PC-9 (cell line): ENCODE data around the gene LRRC4C. TPM values are rescaled to one million over a fixed set of nuclear protein-coding genes. Genes with fewer than 3 reads are reported as not detected.

Experiments
- BruUV-seq: library from RNA; stranded (reverse); fragments of 400-500 nt; replicated peaks from 2 replicates; lab custom pipeline; 2021; lab: Mats Ljungman, UMichigan
- CTCF ChIA-PET: fragments of 300-600 bp; sonication (Branson Sonifier 250); formaldehyde crosslinking; loops from one replicate; lab custom pipeline; 2022; ENCODE audit warnings: antibody characterized with exemption; lab: Charles Lee
- POLR2A ChIA-PET: fragments of 300-600 bp; sonication (Branson Sonifier 250); formaldehyde crosslinking; loops from one replicate; lab custom pipeline; 2022; ENCODE audit warnings: antibody characterized with exemption; ENCODE audit not compliant: unreplicated experiment; lab: Charles Lee
- DNase-seq, 2 experiments: peaks; one replicate each; pipeline versions ENCODE4 v3.0.0 to v3.0.0-alpha.2; 2015 to 2022; ENCODE audit warnings: mixed read lengths in 1 of 2
- H2AFZ ChIP-seq: fragments of 200-600 bp; sonication (generic); 2 replicates; pipeline ENCODE4 v1.8.1; 2017; ENCODE audit warnings: antibody characterized with exemption
- H3F3A ChIP-seq: fragments of 200-600 bp; sonication (generic); 2 replicates; pipeline ENCODE4 v1.8.1; 2017; ENCODE audit warnings: antibody characterized with exemption, mild to moderate bottlenecking, low read depth; ENCODE audit not compliant: insufficient read depth
- H3K27ac ChIP-seq: fragments of 200-600 bp; sonication (generic); 2 replicates; pipeline ENCODE4 v1.6.1; 2016; ENCODE audit warnings: mixed run types
- H3K27me3 ChIP-seq: fragments of 200-600 bp; sonication (generic); 2 replicates; pipeline ENCODE4 v1.6.1; 2016; ENCODE audit warnings: low read depth, mixed run types; ENCODE audit not compliant: insufficient read depth
- H3K36me3 ChIP-seq: fragments of 200-600 bp; sonication (generic); 2 replicates; pipeline ENCODE4 v1.6.1; 2016; ENCODE audit warnings: low read depth, mixed run types
- H3K4me1 ChIP-seq: fragments of 200-600 bp; sonication (generic); replicated peaks from 2 replicates; pipeline ENCODE4 v1.6.1; 2016; ENCODE audit warnings: mixed run types; ENCODE audit not compliant: insufficient read depth
- H3K4me2 ChIP-seq: fragments of 200-600 bp; sonication (generic); 2 replicates; pipeline ENCODE4 v1.6.1; 2017; ENCODE audit warnings: mixed run types
- H3K4me3 ChIP-seq: fragments of 200-600 bp; sonication (generic); 2 replicates; pipeline ENCODE4 v1.6.1; 2016; ENCODE audit warnings: mixed run types
- H3K79me2 ChIP-seq: fragments of 200-600 bp; sonication (generic); 2 replicates; pipeline ENCODE4 v1.6.1; 2017; ENCODE audit warnings: low read depth, mixed run types
- H3K9me2 ChIP-seq: fragments of 200-600 bp; sonication (generic); 2 replicates; pipeline ENCODE4 v1.8.1; 2017; ENCODE audit warnings: mild to moderate bottlenecking; ENCODE audit not compliant: insufficient read depth
- H3K9me3 ChIP-seq: fragments of 200-600 bp; sonication (generic); 2 replicates; pipeline ENCODE4 v1.8.1; 2016; ENCODE audit warnings: low read depth; ENCODE audit not compliant: insufficient read depth
- H4K20me1 ChIP-seq: fragments of 200-600 bp; sonication (generic); 2 replicates; pipeline ENCODE4 v1.8.1; 2017; ENCODE audit not compliant: insufficient read depth
- CTCF ChIP-seq: fragments of 200-600 bp; sonication (generic); conservative IDR thresholded peaks from 2 replicates; pipeline ENCODE4 v1.6.1; 2017; ENCODE audit warnings: mixed run types, antibody characterized with exemption, mild to moderate bottlenecking, moderate library complexity
- EZH2 ChIP-seq: fragments of 200-600 bp; sonication (generic); IDR thresholded peaks from 2 replicates; pipeline ENCODE4 v1.8.0; 2017; ENCODE audit warnings: antibody characterized with exemption, low read depth
- intact Hi-C: fragments of 100-400 bp; cut with micrococcal nuclease; formaldehyde crosslinking; loops from one replicate; pipeline ENCODE4 v1.10.0; 2022; ENCODE audit not compliant: unreplicated experiment
- total RNA-seq: library from RNA; stranded (reverse); gene quantifications from 2 replicates; pipeline ENCODE4 v1.2.3, GENCODE V29; 2021

Gene LRRC4C
- total RNA-seq, 1 experiment from 2014 or later, result not detected

GRCh38 chr11:40340911-40341310 is 1118.5 kb downstream of the LRRC4C start:
- POLR2A ChIA-PET, result no interaction called here
- DNase-seq, result no peak
- CTCF ChIA-PET, result no interaction called here
- Histone ChIP-seq H3K9me2 (no peaks in the 10 kb centered on the region), H3K4me1 (no peaks in the 10 kb centered on the region), H3K4me3 (no peak overlapping the region), H3K4me2 (no peak overlapping the region), H3K9me3 (no peaks in the 10 kb centered on the region), H4K20me1 (0 out of 2 replicates have a peak, but pooled peaks cover 3% of the 10 kb centered on the region), H3K27ac (no peak overlapping the region), H2AFZ (no peak overlapping the region), H3F3A (no peaks in the 10 kb centered on the region), H3K27me3 (no peaks in the 10 kb centered on the region), H3K36me3 (no peaks in the 10 kb centered on the region), H3K79me2 (no peaks in the 10 kb centered on the region)
- TF ChIP-seq EZH2 (no peak), CTCF (no peak)
- BruUV-seq, result no TSS peak
- intact Hi-C loops, result no loop called here

- Histone ChIP-seq H3K79me2 (no peaks in the 10 kb centered on the region), H3K9me3 (no peaks in the 10 kb centered on the region), H3K4me2 (no peak overlapping the region), H3F3A (no peaks in the 10 kb centered on the region), H3K27me3 (no peaks in the 10 kb centered on the region), H2AFZ (no peak overlapping the region), H3K9me2 (no peaks in the 10 kb centered on the region), H4K20me1 (0 out of 2 replicates have a peak, but pooled peaks cover 3% of the 10 kb centered on the region), H3K4me1 (no peaks in the 10 kb centered on the region), H3K4me3 (no peak overlapping the region), H3K36me3 (no peaks in the 10 kb centered on the region), H3K27ac (no peak overlapping the region)
- POLR2A ChIA-PET, result no interaction called here
- no TSS peak for BruUV-seq
- intact Hi-C loops, result no loop called here
- no peak for DNase-seq
- CTCF ChIA-PET, result no interaction called here
- TF ChIP-seq EZH2 (no peak), CTCF (no peak)
Observed at GRCh38 chr11:40338739-40339138, 1120.7 kb downstream of the LRRC4C start.

- intact Hi-C loops, result no loop called here
- no peak for DNase-seq
- no TSS peak for BruUV-seq
- no peaks in the 10 kb centered on the region for H3K9me3 ChIP-seq
- H3K27me3 ChIP-seq, result no peaks in the 10 kb centered on the region
- ChIA-PET CTCF (no interaction called here), POLR2A (no interaction called here)
- H3K4me2 ChIP-seq, result no peak overlapping the region
- no peak overlapping the region for H3K27ac ChIP-seq
- H3K79me2 ChIP-seq, result no peaks in the 10 kb centered on the region
- no peaks in the 10 kb centered on the region for H3K4me1 ChIP-seq
- no peak overlapping the region for H3K4me3 ChIP-seq
- H3F3A ChIP-seq, result no peaks in the 10 kb centered on the region
- H3K9me2 ChIP-seq, result no peaks in the 10 kb centered on the region
- no peak overlapping the region for H2AFZ ChIP-seq
- H3K36me3 ChIP-seq, result no peaks in the 10 kb centered on the region
- no peak for TF ChIP-seq EZH2
- TF ChIP-seq CTCF, result no peak
- 0 out of 2 replicates have a peak, but pooled peaks cover 3% of the 10 kb centered on the region for H4K20me1 ChIP-seq
Observed at GRCh38 chr11:40338062-40338461, 1121.4 kb downstream of the LRRC4C start.
